Activated gamma-delta T cell treated with anti-CD3 and anti-CD28 coated beads, Interleukin-2, amount 50 U/mL, for 16 hours (primary cell): ENCODE data around the gene PADI3.
A peak's percentile ranks its signal among the peaks of the same experiment; 100 is the strongest.

Experiments used
- DNase-seq: peaks from one replicate; pipeline ENCODE4 v3.0.0-alpha.2; 2020; ENCODE audit warnings: low read depth

Gene PADI3

GRCh38 chr1:17248781-17249180 is at the start of gene PADI3:
TSS of gene PADI3 (plus strand) at chr1:17249098. CDS start at chr1:17249138, 40 bp downstream.
- no peak for DNase-seq

- no peak for DNase-seq
Measured at GRCh38 chr1:17199267-17200044, 49.4 kb upstream of the PADI3 start.

GRCh38 chr1:17200246-17200645 is 48.7 kb upstream of the PADI3 start:
- DNase-seq = no peak

GRCh38 chr1:17200756-17201155 is 48.1 kb upstream of the PADI3 start:
- no peak for DNase-seq

- DNase-seq = no peak
Measured at GRCh38 chr1:17201201-17202021, 47.5 kb upstream of the PADI3 start.

GRCh38 chr1:17204546-17205440 is 44.1 kb upstream of the PADI3 start, which contains the start of gene PADI1:
TSS of gene PADI1 (plus strand) at chr1:17205128. CDS start at chr1:17205218, 90 bp downstream.
- no peak for DNase-seq

GRCh38 chr1:17205652-17206051 is 43.2 kb upstream of the PADI3 start:
- DNase-seq = no peak

- no peak for DNase-seq
Measured at GRCh38 chr1:17206196-17206595, 42.7 kb upstream of the PADI3 start.

GRCh38 chr1:17207046-17207445 is 41.9 kb upstream of the PADI3 start:
- DNase-seq = no peak

- no peak for DNase-seq
Measured at GRCh38 chr1:17207540-17207939, 41.4 kb upstream of the PADI3 start.

GRCh38 chr1:17207966-17208418 is 40.9 kb upstream of the PADI3 start:
- DNase-seq = peak; percentile 29

GRCh38 chr1:17208546-17208945 is 40.4 kb upstream of the PADI3 start:
- no peak for DNase-seq

GRCh38 chr1:17209430-17209829 is 39.5 kb upstream of the PADI3 start:
- no peak for DNase-seq

GRCh38 chr1:17210176-17210575 is 38.7 kb upstream of the PADI3 start:
- DNase-seq = no peak

- DNase-seq = no peak
Measured at GRCh38 chr1:17211377-17211776, 37.5 kb upstream of the PADI3 start.

- DNase-seq = no peak
Measured at GRCh38 chr1:17212009-17212408, 36.9 kb upstream of the PADI3 start.

- peak; percentile 49 for DNase-seq
Measured at GRCh38 chr1:17212487-17213121, 36.3 kb upstream of the PADI3 start.

- DNase-seq = no peak
Measured at GRCh38 chr1:17213148-17213781, 35.6 kb upstream of the PADI3 start.

- no peak for DNase-seq
Measured at GRCh38 chr1:17213782-17214148, 35.1 kb upstream of the PADI3 start.

- no peak for DNase-seq
Measured at GRCh38 chr1:17214876-17215544, 33.9 kb upstream of the PADI3 start.

GRCh38 chr1:17215545-17215890 is 33.4 kb upstream of the PADI3 start:
- DNase-seq = no peak
